K562 (cell line): ENCODE measurements around the gene S100A3. TPM values are rescaled to one million over a fixed set of nuclear protein-coding genes. Genes with fewer than 3 reads are reported as not detected.
A peak's percentile ranks its signal among the peaks of the same experiment; 100 is the strongest.

Experiments used
- CXXC5 ChIP-seq: fragments of 250-450 bp; sonication (Bioruptor Pico); IDR thresholded peaks from 2 replicates; pipeline ENCODE4 v1.8.0; 2022; ENCODE audit warnings: inconsistent platforms, mild to moderate bottlenecking, moderate library complexity
- FOXP1 ChIP-seq: sonication (generic); formaldehyde crosslinking; IDR thresholded peaks from 2 replicates; pipeline ENCODE4 v1.8.0; 2022; ENCODE audit warnings: mild to moderate bottlenecking, missing genetic modification reagents
- HSF4 ChIP-seq: fragments of 250-450 bp; sonication (Bioruptor Pico); IDR thresholded peaks from 2 replicates; pipeline ENCODE4 v2.1.2; 2022; ENCODE audit warnings: mild to moderate bottlenecking, moderate library complexity, borderline replicate concordance
- NCOA4 ChIP-seq: fragments of 450-650 bp; IDR thresholded peaks from 2 replicates; pipeline ENCODE4 v1.6.1; 2018; ENCODE audit warnings: mild to moderate bottlenecking; ENCODE audit not compliant: partially characterized antibody
- PCBP2 ChIP-seq: fragments of 200-400 bp; formaldehyde crosslinking; IDR thresholded peaks from 2 replicates; pipeline ENCODE4 v1.6.1; 2018; ENCODE audit warnings: low read length, low read depth, mild to moderate bottlenecking, moderate library complexity; ENCODE audit not compliant: poor library complexity, severe bottlenecking
- POLR2G ChIP-seq: fragments of 200-400 bp; formaldehyde crosslinking; IDR thresholded peaks from 2 replicates; pipeline ENCODE4 v1.6.1; 2017; ENCODE audit warnings: low read depth, mild to moderate bottlenecking, antibody characterized with exemption, low read length, moderate library complexity
- PYGO2 ChIP-seq: fragments of 450-650 bp; IDR thresholded peaks from 2 replicates; pipeline ENCODE4 v1.6.1; 2016; ENCODE audit warnings: mild to moderate bottlenecking, missing genetic modification characterization, moderate library complexity, missing compliant biosample characterization
- RAD21 ChIP-seq, 2 experiments: fragments of 250-450 bp in 1 of 2; fragments of 450-650 bp in 1 of 2; sonication (Bioruptor Pico) in 1 of 2; formaldehyde crosslinking in 1 of 2; IDR thresholded peaks in 1 of 2; conservative IDR thresholded peaks in 1 of 2; 2 replicates each; pipeline versions ENCODE4 v1.4.0 to v1.8.0; 2020 to 2022; ENCODE audit warnings: mild to moderate bottlenecking in 2 of 2, moderate library complexity in 1 of 2
- RNF2 ChIP-seq: sonication (generic); IDR thresholded peaks from 2 replicates; pipeline ENCODE4 v1.6.1; 2016
- SIX5 ChIP-seq, 2 experiments: IDR thresholded peaks; 2 replicates each; pipeline ENCODE4 v1.6.1; 2011; ENCODE audit warnings: low read length in 2 of 2, borderline replicate concordance in 1 of 2, low read depth in 1 of 2, mild to moderate bottlenecking in 1 of 2, moderate library complexity in 1 of 2; ENCODE audit not compliant: insufficient read depth in 1 of 2
- SOX6 ChIP-seq: fragments of 450-650 bp; IDR thresholded peaks from 2 replicates; pipeline ENCODE4 v1.6.1; 2014; ENCODE audit warnings: mild to moderate bottlenecking
- SPI1 ChIP-seq: IDR thresholded peaks from 2 replicates; pipeline ENCODE4 v1.6.1; 2011; ENCODE audit warnings: low read depth, low read length, control low read depth, borderline replicate concordance
- U2AF2 ChIP-seq: fragments of 200-400 bp; formaldehyde crosslinking; optimal IDR thresholded peaks from 2 replicates; pipeline ENCODE3; 2017; ENCODE audit warnings: low read depth, mild to moderate bottlenecking, low read length
- YY1 ChIP-seq, 3 experiments: IDR thresholded peaks; 2 replicates each; pipeline ENCODE4 v1.6.1; 2011; ENCODE audit warnings: low read length in 2 of 3, mild to moderate bottlenecking in 2 of 3, moderate library complexity in 2 of 3, borderline replicate concordance in 1 of 3, control low read depth in 1 of 3, low read depth in 1 of 3; ENCODE audit not compliant: insufficient read depth in 3 of 3, insufficient replicate concordance in 2 of 3, control insufficient read depth in 1 of 3, insufficient read length in 1 of 3; ENCODE audit errors: extremely low read depth in 1 of 3
- ZNF175 ChIP-seq: fragments of 200-800 bp; sonication (Bioruptor generic); IDR thresholded peaks from 2 replicates; pipeline ENCODE4 v1.6.1; 2016; ENCODE audit warnings: low read depth, mild to moderate bottlenecking, missing genetic modification characterization, missing compliant biosample characterization
- polyA plus RNA-seq, 8 experiments: library from polyadenylated mRNA; depleted of rRNA in 4 of 8; stranded (reverse) in 5 of 8; unstranded in 3 of 8; fragments of >200 nt; fragmentation: Nextera tagmentation in 2 of 8; fragmentation: Illumina TruSeq in 1 of 8; extraction: Ambion mirVana in 2 of 8; extraction: Trizol in 1 of 8; gene quantifications; 2 replicates each; pipeline versions ENCODE4 v1.2.1 to v1.2.3, GENCODE V29; 2011 to 2014; ENCODE audit warnings: inconsistent platforms in 1 of 8, missing spikeins in 1 of 8
- total RNA-seq, 7 experiments: library from RNA; depleted of rRNA in 6 of 7; stranded (reverse); fragments of >200 nt in 6 of 7; fragmentation: Illumina TruSeq in 2 of 7; extraction: Trizol in 2 of 7; gene quantifications; 2 replicates each; pipeline versions ENCODE4 v1.2.1 to v1.2.3, GENCODE V29; 2011 to 2021; ENCODE audit warnings: low replicate concordance in 1 of 7
- TF ChIP-seq, protein P1 (sequence below): sonication (generic); formaldehyde crosslinking; IDR thresholded peaks from 2 replicates; pipeline ENCODE4 v1.8.0; 2023; ENCODE audit warnings: mild to moderate bottlenecking, missing genetic modification reagents
- TF ChIP-seq, protein P2 (sequence below): fragments of 200-400 bp; formaldehyde crosslinking; IDR thresholded peaks from 2 replicates; pipeline ENCODE4 v1.6.1; 2017; ENCODE audit warnings: mild to moderate bottlenecking, low read depth, low read length, moderate library complexity
- TF ChIP-seq, protein P3 (sequence below): fragments of 150-350 bp; IDR thresholded peaks from 2 replicates; pipeline ENCODE4 v1.6.1; 2014; ENCODE audit warnings: low read depth, mild to moderate bottlenecking, low read length, borderline replicate concordance

Gene S100A3
- total and polyA plus RNA-seq, 9 of the 15 experiments (the other 6 are each of a cell fraction or from before 2014, with no cell fraction given) = 0.08 to 1.7 (median 0.18) TPM; not detected in 4

DNA sequence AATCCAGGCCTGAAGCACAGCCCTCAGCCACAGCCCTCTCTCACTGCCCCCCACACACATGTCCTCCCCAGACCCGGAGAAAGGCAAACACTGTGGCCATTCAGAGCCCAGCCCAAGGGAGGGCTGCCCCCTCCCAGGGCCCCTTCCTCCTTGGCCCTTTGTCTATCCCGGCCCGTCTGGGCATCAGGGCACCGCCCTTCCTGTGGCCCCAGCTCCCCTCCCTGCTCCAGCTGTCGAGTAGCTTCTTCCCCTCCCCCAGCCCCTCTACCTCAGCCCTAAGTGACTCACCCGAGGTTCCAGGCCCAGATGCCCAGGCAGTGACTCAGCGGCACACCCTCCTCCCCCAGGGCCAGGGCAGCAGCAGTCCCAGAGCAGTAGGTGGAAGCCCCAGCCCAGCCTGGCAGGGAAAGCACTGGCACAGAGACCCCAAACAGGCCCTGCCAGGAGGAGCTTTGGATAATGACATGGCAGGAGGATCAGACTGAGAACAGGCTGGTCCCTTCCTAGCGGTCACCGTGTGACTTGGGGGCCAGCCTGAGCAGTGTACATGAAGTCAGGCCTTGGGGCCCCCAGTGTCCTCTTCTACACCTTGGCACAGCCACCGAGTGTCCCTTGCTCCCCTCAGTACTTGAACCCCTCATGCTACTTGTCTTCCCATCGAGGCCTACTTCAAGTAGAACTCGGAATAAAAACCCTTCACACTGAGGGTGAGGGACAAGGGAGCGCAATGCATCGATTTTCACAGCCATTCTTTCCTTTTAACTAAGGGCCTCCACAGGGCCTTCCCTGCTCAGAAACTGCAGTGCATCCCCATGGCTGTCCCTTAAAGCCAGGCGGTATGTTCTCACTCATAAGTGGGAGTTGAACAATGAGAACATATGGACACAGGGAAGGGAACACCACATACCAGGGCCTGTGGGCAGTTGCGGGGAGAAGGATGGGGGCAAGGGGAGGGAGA is 17.6 kb upstream of the S100A3 start (continued):
- no peak for TF ChIP-seq FOXP1 (CRISPR knock-in tag)
- peak; percentile 75 for TF ChIP-seq POLR2G
- no peak for TF ChIP-seq SPI1
- TF ChIP-seq NCOA4 = no peak
- TF ChIP-seq, protein P1, sequence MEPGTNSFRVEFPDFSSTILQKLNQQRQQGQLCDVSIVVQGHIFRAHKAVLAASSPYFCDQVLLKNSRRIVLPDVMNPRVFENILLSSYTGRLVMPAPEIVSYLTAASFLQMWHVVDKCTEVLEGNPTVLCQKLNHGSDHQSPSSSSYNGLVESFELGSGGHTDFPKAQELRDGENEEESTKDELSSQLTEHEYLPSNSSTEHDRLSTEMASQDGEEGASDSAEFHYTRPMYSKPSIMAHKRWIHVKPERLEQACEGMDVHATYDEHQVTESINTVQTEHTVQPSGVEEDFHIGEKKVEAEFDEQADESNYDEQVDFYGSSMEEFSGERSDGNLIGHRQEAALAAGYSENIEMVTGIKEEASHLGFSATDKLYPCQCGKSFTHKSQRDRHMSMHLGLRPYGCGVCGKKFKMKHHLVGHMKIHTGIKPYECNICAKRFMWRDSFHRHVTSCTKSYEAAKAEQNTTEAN = no peak
- no peak for TF ChIP-seq HSF4 (CRISPR knock-in tag)
- TF ChIP-seq RAD21 (CRISPR knock-in tag; conservative IDR thresholded peaks at IDR 0.05 in 1 of 2, IDR thresholded peaks at IDR 0.05 in 1 of 2) = no peak
- TF ChIP-seq CXXC5 (CRISPR knock-in tag) = peak; percentile 60
- TF ChIP-seq SOX6 = peak; percentile 65
- no peak for TF ChIP-seq PCBP2
- no peak; the same call in 1 of the 2 replicates for TF ChIP-seq PYGO2 (tag)
- TF ChIP-seq ZNF175 (CRISPR knock-in tag) = no peak
- TF ChIP-seq RNF2 = peak; percentile 93
- TF ChIP-seq U2AF2 = no peak
- TF ChIP-seq YY1 (IDR thresholded peaks at IDR 0.05; ENCODE audit: borderline replicate concordance in 1 of 3, control insufficient read depth in 1 of 3, extremely low read depth in 1 of 3, insufficient read depth in 3 of 3, insufficient read length in 1 of 3, insufficient replicate concordance in 2 of 3, low read depth in 1 of 3, low read length in 2 of 3) = peak in 1 of 3 experiments; percentile 19
- TF ChIP-seq, protein P2, sequence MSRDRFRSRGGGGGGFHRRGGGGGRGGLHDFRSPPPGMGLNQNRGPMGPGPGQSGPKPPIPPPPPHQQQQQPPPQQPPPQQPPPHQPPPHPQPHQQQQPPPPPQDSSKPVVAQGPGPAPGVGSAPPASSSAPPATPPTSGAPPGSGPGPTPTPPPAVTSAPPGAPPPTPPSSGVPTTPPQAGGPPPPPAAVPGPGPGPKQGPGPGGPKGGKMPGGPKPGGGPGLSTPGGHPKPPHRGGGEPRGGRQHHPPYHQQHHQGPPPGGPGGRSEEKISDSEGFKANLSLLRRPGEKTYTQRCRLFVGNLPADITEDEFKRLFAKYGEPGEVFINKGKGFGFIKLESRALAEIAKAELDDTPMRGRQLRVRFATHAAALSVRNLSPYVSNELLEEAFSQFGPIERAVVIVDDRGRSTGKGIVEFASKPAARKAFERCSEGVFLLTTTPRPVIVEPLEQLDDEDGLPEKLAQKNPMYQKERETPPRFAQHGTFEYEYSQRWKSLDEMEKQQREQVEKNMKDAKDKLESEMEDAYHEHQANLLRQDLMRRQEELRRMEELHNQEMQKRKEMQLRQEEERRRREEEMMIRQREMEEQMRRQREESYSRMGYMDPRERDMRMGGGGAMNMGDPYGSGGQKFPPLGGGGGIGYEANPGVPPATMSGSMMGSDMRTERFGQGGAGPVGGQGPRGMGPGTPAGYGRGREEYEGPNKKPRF = no peak
- no peak for TF ChIP-seq SIX5 (IDR thresholded peaks at IDR 0.05; ENCODE audit: borderline replicate concordance in 1 of 2, insufficient read depth in 1 of 2, low read depth in 1 of 2, low read length in 2 of 2)
- TF ChIP-seq, protein P3, sequence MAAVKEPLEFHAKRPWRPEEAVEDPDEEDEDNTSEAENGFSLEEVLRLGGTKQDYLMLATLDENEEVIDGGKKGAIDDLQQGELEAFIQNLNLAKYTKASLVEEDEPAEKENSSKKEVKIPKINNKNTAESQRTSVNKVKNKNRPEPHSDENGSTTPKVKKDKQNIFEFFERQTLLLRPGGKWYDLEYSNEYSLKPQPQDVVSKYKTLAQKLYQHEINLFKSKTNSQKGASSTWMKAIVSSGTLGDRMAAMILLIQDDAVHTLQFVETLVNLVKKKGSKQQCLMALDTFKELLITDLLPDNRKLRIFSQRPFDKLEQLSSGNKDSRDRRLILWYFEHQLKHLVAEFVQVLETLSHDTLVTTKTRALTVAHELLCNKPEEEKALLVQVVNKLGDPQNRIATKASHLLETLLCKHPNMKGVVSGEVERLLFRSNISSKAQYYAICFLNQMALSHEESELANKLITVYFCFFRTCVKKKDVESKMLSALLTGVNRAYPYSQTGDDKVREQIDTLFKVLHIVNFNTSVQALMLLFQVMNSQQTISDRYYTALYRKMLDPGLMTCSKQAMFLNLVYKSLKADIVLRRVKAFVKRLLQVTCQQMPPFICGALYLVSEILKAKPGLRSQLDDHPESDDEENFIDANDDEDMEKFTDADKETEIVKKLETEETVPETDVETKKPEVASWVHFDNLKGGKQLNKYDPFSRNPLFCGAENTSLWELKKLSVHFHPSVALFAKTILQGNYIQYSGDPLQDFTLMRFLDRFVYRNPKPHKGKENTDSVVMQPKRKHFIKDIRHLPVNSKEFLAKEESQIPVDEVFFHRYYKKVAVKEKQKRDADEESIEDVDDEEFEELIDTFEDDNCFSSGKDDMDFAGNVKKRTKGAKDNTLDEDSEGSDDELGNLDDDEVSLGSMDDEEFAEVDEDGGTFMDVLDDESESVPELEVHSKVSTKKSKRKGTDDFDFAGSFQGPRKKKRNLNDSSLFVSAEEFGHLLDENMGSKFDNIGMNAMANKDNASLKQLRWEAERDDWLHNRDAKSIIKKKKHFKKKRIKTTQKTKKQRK = no peak
